Measurements from ENCODE around the gene LTBP2.
"Not testable (repeated sequence)": the region's sequence is repeated elsewhere in the genome, so short reads cannot be mapped to it uniquely, and the experiment has no call there.

The LTBP2 gene

DNA sequence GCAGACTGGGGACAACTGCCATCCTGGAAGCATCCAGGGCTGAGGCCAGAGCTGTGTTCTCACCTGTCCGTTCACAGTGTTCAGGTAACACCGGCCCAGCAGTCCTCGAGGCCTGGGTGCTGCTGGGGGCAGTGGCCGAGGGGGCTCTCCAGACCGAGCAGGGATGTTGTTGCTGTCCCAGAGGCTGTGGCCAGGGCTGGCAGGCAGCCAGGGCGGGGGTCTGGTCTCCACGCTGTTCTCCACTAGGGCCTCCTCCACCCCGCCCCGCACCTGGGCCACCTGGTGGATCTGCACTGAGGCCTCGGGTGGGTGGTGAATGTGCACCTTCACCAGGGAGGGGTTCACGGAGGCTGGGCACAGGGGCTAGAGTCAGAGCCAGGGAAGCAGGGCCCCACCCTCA lies 61.0 kb downstream of the LTBP2 start:
- no peak for DNase-seq (ENCODE audit: low spot score)

DNA sequence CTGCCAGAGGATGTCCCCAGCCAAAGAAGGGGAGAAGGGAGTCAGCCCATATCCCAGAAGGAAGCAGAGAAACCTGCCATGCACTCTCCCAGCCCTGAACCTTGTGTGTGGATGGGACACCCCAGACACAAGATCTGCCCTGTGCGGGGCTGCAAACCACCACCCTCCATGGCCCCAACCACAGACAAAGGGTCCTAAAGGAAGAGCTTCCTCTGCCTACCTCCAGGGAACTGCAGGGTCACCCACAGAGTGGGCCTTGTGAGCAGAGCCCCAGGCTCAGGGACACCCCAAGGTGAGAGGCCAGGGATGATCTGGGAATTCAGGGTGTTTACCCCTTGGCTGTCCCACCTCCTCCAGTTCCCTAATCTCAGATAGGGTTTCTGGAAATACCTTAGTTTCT lies 62.0 kb downstream of the LTBP2 start:
- DNase-seq (ENCODE audit: low spot score) = no peak

DNA sequence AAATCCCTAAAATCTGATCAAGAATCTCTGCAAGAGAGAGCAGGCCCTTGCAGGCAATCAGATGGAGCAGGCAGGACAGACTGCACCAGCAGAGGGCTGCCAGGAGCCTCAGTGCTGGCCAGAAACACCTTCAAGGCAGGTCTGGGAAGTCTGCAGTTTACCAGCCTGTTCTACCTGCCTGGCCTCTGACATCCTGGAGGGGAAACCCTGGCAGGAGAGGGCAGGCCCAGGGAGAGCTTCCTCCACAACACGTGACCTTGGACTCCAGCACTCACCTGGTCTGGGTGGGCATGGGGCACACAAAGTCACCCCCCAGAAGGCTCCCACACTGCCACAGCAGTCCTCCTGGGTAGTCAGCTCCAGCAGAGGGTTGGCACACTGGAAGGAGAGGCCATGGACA lies 62.4 kb downstream of the LTBP2 start:
- no peak for DNase-seq (ENCODE audit: low spot score)

DNA sequence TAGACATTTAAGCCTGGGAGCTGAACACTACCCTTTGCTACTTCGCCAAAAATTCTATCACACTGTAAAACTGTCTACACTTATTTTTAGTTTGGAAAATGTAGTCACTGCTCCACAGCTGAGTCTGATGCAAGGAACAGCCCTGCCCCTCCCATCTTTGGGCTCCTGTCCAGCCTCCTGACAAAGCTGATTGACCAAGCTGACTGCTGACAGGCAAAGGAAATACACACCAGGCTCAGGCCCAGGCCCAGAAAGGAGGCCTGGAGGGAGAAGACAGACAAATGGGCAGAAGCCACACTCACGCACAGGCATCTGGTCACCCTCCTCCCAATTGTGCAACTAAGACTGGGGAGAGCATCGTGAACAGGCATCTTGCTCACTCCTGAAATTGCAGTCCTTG lies 63.2 kb downstream of the LTBP2 start:
- DNase-seq (ENCODE audit: low spot score) = no peak

DNA sequence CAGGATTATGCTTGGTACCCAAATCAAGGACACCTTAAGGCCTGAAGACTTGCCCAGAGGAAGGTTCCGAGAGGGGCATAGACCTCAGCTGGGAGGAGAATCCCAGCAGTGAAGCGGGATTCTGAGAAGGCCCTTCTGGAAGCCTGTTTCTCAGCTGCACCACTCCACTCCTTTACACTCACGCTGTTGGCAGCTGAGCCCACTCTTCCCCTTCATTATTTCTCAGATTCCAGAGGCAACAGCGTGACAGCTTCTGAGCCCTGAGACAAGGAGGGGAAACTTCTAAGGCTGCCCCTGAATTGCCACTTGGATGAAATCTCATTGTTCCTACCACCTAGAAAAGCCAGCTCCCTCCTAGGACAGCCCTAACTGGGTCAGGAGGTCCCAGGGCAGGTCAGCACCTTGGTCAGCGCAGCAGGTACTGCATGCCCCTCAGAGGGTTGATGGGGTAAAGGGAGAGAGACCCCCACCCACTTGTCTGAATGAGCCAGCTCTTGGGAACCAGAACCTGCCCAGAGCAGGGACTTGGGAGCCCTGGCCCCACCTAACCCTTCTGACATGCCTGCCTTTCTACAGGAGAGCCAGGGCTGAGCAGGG lies 64.6 kb downstream of the LTBP2 start:
- DNase-seq (ENCODE audit: low spot score) = no peak

DNA sequence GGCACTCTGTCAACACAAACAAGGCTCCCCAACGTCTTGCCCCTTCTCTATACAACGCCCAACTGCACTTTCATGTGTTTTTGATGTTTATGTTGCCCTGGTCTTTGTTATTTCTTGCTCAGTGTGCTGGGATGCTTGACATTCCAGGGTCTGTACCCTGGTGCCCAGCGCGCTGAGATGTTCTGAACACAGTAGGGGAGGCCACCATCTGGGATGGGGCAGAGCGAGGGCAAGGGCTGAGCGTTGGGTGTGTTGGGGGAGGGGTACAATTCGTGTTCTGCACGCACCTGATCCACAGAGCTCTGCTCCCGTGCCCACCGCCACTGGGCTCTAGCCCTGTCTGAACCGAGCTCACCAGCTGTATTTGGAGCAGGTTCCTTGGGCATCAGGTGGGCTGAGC lies 65.6 kb downstream of the LTBP2 start:
- no peak for DNase-seq (ENCODE audit: low spot score)

DNA sequence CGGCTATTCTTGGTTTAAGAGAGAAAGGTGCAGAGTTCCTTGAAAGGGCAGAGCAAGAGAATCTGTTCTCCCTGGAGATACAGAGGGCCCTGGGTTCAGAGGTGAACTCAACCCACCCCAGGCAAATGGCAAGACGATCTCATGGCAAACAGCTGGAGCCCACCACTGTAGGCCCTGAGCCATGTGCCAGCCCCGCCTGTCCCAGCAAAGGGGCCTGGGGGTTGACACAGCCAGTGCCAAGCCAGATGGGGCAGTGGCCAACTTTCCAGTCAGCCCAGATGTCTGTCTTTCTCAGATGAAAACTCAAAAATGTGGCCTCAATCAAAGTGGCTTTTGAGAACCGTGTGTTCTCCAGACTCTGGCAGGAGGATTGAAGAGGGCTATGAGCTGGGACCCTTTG lies 66.7 kb downstream of the LTBP2 start:
- no peak for DNase-seq (ENCODE audit: low spot score)

DNA sequence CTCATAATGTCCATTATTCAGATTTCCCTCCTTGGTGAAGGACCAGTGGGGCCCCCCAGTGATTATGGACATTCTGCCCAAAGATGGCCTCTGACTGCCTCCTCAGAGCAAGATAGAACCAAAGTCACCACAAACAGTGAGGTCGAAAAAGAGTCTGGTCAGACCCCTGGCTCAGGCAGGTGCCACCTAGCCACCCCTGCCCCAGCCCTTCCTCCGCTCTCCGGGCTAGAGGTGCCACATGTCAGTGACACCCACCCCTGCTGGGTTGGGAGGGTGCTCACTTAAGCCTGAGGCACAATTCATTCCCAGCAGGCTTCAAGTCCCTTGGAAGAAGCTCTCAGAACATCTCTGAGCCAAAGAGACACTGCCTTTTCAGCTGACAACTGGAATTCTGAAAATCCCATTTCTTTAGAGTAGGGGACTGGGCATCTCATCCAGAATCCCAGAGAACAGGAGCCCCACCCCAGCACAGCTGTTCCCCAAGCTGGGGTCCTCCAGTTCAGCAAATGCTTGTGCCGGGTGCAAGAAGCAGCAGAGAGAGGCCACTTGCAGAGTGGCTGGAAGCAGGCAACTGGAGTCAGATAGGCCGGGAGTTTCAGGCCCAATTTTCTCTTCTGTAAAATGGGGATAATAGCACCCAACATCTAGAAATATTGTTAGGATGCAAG lies 68.1 kb downstream of the LTBP2 start:
- no peak for DNase-seq (ENCODE audit: low spot score)

DNA sequence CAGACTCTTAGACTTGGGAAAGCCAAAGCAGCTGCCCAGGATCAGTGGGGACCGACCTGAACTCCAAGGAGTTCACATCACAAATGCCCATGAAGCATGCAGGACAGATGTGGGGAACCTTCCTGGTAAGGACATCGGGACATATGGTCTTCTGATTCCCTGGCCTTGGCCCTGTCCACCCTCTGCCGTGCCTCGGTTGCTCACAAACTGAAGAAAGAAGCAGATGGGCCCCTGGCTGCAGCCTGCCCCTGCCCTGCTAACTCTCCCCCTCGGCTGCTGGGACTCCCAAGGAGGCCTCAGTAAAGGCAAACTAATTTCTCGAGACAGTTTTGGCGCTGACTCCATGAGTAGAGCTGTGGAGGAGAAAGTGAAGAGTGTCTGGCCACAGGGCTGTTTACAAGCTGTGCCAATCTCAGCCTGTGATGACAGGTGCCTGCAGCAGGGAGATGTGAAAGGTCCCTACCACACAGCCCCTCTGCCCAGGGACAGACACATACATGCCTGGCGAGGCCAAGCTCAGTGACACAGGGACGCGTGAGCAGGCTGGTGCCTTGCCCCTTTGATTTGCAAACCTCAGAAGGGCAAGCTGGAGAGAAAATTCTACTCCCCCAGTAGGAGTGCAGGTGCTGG lies 69.9 kb downstream of the LTBP2 start:
- DNase-seq (ENCODE audit: low spot score) = no peak

DNA sequence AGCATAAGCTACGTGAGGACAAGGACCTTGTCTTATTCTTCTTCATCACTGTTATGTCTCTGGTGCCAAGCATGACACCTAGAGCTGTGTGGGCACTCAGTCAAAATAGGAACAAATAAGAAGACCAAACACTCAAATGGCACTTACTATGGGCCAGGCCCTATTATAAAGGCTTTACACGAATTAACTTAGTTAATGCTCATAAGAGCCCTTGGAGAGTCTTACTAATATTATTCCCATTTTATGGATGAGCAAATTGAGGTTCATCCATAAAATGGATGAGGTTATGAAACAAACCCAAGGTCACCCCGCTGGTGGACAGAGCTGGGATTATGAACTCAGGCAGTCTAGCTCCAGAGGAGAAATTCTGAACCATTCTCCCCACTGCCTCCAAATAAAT lies 70.8 kb downstream of the LTBP2 start:
- no peak for DNase-seq (ENCODE audit: low spot score)

DNA sequence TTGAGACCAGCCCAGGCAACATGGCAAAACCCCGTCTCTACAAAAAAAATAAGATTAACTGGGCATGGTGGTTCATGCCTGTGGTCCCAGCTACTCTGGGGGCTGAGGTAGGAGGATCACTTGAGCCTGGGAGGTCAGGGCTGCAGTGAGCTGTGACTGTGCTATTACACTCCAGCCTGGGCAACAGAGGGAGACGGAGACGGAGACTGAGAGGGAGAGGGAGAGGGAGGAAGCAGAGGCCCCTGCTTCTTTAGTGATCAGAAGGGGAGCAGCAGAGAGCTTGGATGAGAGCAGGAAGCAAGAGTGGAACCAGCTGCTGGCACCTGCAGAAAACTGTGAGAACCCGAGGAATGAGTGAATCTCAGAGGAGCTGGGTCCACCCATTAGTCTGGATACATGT lies 72.5 kb downstream of the LTBP2 start:
- DNase-seq (ENCODE audit: low spot score) = no peak

DNA sequence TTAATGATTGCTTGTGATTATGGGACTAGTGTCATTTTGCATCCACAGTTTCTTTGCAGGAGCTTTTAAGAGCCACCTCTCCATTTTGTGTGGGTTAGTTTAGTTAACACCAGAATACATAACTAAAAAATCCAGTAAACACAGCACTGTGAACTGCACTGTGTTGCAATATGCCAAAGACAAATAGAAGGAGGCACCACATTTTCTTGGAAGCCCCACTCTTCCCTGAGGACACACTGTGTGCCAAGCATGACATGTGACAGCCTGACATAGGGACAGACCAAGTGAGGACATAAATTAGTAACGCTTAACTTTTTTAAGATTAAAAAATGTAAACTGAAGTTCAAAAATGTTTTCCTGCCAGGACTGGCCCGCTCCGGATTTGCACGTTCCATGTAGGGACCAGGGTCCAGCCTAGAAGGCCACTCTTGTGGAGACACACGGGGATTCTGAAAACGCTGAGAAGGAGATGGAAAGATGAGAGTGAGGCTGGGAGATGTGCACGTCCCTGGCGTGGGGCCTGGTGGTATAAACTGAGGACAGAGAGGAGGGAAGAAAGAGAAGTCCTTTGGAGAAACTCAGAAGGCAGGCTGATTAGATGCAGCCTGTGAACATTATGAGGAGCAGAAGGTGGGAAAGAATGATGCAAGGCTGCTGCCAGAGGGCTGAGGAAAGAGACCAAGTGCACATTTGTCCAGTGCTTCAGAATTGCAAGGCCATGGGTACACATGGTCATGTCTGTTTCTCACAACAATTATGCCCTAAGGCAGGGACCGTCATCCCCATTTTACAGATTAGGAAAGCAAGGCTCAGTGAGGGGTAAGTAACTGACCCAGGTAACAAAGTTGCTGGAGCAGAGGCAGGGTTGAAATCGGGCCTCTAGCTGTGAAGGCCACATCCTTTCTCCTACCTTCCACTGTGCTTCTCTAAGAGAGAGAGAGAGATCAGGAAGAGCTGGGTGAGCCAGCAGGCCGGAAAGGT lies 73.3 kb downstream of the LTBP2 start:
- no peak for DNase-seq (ENCODE audit: low spot score)

DNA sequence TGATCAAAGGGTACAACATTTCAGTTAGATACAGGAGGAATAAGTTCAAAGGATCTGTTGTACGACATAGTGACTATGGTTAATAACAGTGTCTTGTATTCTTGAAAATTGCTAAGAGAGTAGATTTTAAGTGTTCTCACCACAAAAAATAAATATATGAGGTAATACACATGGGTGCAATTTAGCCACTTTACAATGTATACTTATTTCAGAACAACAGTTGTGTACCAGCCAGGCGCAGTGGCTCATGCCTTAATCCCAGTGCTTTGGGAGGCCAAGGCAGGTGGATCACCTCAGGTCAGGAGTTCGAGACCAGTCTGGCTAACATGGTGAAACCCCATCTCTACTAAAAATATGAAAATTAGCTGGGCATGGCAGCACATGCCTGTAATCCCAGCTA lies 75.7 kb downstream of the LTBP2 start:
- DNase-seq (ENCODE audit: low spot score) = not testable (repeated sequence)

DNA sequence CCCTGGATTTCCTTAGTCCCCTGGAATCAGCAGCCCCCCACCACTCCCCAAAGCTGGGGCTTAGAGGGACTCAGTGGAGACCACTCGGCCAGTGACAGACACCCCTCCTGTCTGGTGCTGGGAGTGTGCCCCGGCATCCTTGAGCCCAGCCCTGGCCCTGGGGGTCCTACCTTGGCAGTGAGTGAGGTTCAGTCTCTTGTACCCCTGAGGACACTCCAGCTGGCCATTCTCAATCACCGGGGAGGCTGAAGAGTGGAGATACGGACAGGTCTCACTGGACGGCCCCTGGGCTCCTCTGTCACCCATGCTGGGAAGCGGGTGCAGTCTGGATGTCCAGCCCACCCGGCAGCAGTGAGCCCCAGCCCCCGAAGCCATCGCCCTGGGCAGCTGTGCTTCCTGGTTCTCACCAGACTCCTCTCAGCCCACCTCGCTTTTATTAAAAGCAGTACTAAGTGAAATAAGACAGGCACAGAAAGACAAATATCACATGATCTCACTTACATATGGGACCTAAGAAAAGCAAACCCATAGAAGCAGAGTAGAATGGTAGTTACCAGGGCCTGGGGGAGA lies 76.2 kb downstream of the LTBP2 start:
- no peak for DNase-seq (ENCODE audit: low spot score)

DNA sequence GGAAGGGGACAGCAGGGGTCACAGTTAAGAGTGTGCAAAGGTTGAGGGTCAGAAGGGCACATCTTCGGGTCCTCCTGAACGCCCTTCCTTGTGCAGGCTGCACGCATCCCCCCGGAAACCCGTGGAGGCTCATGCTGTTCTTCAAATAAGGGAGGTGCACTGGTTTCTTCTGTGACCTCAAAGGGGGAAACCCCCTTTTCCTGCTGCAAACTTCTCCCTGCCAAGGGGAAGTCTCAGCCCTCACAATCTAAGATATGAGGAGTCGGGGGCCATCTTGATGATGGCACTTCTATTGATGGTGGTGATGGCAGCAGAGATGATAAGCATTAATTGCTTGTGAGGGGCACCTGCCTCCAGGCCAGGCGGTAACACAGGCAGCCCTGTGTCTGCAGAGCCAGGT lies 78.5 kb downstream of the LTBP2 start:
- no peak for DNase-seq (ENCODE audit: low spot score)

DNA sequence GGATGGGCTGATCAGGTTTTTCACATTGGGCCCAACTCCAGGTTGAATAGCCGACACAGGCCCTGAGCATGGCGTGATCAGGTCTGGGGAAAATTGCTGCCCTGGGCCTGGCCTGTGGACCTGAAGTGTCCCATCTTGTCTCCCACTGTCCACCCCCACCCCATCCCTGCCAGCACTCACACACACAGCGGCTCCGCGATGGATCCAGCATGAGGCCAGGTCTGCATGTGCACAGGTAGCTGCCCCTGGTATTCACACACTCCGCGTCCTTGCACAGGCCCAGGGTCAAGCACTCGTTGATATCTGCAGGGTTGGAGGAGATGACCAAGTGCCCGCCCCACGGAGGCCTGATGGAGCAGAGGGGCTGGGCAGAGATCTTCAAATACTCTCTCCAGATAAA lies 79.8 kb downstream of the LTBP2 start:
- DNase-seq (ENCODE audit: low spot score) = no peak

DNA sequence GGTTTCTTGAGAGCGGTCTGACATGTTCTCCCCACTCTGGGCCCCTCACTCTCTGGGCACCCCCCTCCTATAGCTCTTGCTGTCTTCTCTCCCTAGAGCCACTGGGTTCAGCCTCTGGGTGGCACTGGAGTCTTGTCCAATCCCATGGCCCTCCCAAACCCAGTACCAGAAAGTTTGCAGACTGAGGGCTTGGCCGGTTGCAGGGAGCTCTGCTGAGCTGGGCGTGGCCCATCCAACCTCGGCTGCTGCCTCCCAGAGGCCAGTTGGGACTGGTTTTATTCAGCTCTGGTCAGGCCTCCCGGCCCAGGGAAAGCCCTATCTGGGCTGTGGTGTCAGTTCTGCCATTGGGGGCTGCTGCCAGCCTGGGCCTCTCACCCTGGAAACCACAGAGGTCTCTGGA lies 80.6 kb downstream of the LTBP2 start:
- DNase-seq (ENCODE audit: low spot score) = no peak

DNA sequence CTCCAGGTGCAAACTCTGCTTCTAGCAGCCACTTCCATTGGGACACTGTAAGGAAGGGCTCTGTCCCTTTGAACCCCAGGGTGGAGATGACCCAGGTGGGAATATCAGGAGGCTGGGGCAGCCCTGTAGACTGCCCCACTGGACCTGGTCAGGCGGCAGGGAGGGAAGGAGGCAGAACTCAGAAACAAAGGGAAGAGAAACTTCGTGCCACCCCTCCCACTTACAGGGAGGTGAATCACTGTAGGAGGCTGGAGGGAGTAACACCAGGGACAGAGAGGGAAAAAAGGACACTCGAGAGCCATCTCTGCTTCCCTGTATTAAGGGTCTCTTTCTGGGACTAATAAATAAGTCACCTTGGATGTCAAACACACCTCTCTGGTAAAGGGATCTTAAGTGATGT lies 81.0 kb downstream of the LTBP2 start:
- DNase-seq (ENCODE audit: low spot score) = no peak

DNA sequence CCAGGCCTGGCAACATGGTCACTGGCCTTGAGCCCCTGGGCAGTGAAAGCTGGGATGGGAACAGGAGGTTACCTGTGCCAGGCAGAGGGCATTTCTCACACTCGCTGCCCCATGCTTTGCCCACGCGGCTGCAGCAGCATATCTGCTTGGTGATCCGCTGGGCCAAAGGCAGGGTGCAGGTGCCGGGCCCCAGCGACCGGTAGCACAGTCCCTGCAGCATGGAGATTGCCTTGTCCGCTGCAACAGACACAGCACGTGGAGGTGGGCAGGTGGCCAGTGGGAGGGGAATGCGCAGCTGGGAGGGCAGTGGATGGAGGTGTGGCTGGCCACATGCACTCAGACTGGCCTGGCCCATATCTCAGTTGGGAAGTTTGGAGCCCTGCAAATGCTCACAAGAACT lies 83.2 kb downstream of the LTBP2 start:
- no peak for DNase-seq (ENCODE audit: low spot score)

DNA sequence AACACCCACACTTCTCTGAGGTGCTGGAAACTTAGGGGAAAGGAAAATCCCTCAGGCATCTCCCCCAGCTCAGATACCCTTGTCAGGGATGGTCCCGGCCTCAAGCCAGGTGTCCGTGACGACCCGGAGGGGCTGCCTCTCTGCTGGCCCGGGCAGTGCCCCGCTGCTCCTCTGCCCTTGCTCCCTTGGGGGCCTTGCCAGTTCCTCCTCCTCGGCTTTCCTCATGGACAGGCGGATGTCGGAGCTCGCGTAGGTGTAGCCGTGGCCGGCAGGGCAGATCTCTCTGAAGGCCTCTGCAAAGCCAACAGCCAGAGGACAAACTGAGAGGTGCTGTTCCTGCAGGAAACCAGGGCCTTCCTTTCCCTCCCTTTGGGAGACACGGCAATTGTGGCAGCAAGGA lies 83.6 kb downstream of the LTBP2 start:
- DNase-seq (ENCODE audit: low spot score) = no peak

DNA sequence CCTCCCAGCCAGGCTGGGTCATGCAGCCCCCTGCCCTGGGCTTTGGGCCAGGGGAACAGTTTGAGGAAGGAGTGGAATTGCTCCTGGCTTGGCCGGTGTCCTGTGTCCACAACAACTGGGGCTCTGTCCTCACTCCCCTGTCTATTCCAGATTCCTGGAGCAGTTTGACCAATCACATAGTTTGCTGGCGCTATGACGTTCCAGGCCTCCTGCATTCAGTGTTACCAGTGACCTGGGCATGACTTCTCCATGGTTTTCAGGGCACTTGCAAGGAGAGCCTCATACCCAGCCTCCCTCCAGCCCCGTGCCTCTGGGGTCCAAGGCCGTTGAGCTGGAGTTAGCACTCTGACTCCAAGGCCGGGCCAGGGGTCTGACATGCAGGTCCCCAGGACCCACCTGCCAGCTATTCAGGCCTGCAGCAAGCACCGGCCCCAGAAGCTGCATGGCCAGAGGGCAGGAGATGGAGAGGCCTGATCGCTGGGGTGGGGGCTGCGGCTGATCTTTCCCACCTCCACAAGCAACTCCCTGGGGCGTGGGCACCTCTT lies 84.2 kb downstream of the LTBP2 start:
- DNase-seq (ENCODE audit: low spot score) = no peak

Measured in CD4-positive, alpha-beta T cell treated with Interleukin-15 for 4 hours (primary cell).